Measurements from ENCODE around the gene AQP10.
A peak's percentile ranks its signal among the peaks of the same experiment; 100 is the strongest.

The AQP10 gene

DNA sequence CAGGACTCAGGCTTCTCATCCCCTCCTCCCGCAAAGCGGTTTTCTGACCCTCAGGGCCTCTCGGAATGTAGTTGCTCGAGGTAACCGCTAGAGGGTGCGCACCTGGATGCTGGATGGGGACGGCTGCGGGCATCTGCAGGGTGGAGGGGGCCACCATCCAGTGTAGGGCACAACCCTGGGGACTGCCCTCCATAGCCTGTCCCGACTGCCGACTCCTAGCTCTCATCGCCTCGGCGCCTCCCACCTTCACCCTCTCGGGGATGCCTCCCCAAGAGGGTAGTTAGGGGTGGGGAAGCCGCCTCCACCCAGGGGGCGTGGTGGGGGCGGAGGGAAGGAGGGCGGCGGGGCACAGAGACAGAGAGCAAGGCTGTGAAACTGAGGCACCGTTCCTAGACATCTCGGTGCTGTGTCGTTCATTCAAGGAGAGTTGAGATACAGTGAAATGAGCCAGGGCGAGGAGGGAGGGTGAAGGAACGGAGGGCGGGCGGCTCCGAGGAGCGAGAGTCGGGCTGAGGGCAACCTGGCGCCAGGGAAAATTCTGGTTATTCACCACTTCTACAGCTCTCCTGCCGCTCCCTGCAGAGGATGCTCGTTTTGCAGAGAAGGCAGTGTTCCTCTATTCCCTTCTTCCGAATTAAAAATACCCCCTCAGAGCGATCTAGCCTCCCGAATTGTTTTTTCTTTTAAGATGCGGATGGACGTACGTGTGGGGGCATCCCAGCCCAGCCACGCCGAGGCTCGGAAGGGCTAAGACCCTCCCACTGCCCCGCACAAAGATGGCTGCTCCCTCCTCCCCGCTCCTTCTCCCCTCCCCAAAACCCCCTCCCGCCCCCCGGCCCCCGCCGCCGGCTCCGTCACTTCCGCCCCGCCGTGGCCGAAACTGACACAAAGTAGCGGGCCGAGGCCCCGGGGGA lies 4.0 kb downstream of the AQP10 start, which contains the start of gene ATP8B2:
Gene ATP8B2 (plus strand): TSS at position 857 of the 914 bp plus-strand sequence. CDS start 2,617 bp downstream, outside the sequence.
- Histone ChIP-seq H3K4me1 (ENCODE audit: insufficient read depth, low read length) (peaks cover 31% of the 10 kb centered on the region), H3K27ac (ENCODE audit: low read depth, low read length) (peak within 1 kb of the TSS; percentile 81), H3K36me3 (ENCODE audit: insufficient read depth, low read length) (no peaks in the 10 kb centered on the region), H3K9me3 (ENCODE audit: low read length) (no peaks in the 10 kb centered on the region), H3K4me3 (ENCODE audit: low read depth in 1 of 2, low read length in 2 of 2) (peak within 1 kb of the TSS; percentile 60 to 91), H3K27me3 (ENCODE audit: control insufficient read depth in 1 of 2, insufficient read depth in 2 of 2, low read length in 2 of 2) (no peaks in the 10 kb centered on the region), H3K9ac (ENCODE audit: low read length) (peak within 1 kb of the TSS; percentile 58)

DNA sequence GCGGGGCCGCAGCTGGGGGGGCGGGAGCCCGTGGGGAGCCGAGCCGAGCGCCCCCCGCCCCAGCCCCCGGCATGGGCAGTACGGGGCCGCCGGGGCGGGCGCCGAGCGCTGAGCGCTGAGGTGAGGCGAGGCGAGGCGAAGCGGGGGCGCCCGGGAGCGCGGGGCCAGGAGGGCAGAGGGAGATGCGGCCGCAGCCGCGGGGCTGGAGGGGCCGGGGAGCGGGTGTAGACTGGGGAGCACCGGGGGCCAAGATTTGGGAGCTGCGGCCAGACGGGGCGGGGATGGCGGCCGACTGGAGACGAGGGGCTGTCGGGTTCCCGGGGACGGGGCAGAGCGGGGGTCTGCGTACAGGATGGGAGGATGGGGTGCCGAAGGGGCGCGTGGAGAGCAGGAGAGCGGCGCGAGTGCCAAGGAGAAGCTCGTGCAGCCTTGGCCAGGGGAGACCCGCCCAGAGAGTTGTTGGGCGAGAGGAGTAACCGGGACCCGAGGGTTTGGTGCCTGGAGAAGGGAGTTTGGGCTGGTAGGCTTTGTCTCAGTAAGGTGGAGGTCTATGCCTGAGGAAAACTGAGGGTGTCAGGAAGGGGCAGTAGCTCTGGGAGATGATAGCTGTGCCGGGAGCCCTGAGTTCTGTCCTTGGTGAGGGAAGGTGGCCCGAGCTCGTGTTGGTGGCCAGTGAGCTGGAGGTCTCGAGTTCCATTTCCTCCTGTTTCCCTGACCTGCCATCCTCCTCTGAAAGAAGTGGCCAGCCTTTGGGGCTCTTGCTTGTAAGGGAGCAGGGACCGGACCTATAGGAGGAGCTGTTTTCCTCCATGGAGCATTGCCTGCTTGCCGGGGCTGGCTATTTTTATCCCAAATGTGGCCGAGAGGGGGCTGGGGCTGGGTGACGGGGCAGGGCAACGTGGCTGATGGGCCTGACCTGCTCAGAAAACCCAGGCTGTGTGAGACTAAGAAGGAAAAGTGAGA lies 5.0 kb downstream of the AQP10 start:
- Histone ChIP-seq H3K9me3 (ENCODE audit: low read length) (no peaks in the 10 kb centered on the region), H3K27me3 (ENCODE audit: control insufficient read depth in 1 of 2, insufficient read depth in 2 of 2, low read length in 2 of 2) (no peaks in the 10 kb centered on the region), H3K4me3 (ENCODE audit: low read depth in 1 of 2, low read length in 2 of 2) (peak overlapping the region; percentile 60 to 71), H3K4me1 (ENCODE audit: insufficient read depth, low read length) (peaks cover 31% of the 10 kb centered on the region), H3K27ac (ENCODE audit: low read depth, low read length) (peak overlapping the region; percentile 81), H3K9ac (ENCODE audit: low read length) (peak overlapping the region; percentile 58), H3K36me3 (ENCODE audit: insufficient read depth, low read length) (peaks cover 6% of the 10 kb centered on the region)

DNA sequence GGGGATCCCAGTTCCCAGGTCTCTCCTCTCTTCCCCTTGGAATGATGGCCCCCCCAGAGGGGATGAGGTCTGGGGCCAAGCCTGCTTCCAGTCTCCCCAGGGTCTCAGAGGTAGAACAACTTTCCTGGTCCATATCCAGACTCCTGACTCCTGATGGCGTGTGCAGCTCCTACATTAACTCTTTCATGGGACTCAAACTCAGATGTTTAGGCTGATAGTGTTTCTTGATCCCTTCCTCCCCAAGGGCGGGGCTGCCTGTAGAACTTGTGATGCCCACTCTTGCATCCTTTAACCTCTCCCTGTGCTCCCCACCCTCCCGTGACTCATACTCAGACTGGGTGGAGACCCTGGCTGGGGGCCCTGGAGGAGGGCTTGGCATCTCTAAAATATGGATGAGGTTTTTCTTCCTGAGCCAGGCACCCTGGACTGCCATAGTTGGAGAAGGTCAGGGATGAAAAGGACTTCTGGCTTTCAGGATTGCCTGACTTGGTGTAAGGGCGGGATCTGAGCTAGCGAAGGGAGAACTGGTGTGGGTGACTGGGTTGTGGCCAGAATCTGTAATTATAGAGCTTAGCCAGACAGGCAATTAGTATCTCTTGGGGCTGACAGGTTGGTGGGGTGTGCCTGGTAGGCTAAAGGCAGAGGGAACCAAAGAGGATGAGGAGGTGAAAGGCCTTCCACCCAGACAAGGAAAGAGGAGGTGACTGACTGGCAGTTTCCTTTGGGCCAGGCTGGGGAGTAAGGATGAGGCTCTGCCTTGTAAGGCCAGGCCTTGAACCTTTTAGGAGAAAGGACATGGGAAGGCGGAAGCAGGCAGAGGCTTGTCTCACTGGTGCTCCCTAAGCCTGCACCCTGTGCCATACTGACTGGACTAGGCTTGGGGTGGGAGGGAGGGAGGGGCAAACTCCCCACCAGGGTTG lies 5.9 kb downstream of the AQP10 start:
- Histone ChIP-seq H3K27me3 (ENCODE audit: control insufficient read depth in 1 of 2, insufficient read depth in 2 of 2, low read length in 2 of 2) (no peaks in the 10 kb centered on the region), H3K36me3 (ENCODE audit: insufficient read depth, low read length) (peaks cover 15% of the 10 kb centered on the region), H3K9me3 (ENCODE audit: low read length) (no peaks in the 10 kb centered on the region), H3K4me3 (ENCODE audit: low read depth in 1 of 2, low read length in 2 of 2) (peak overlapping the region in 1 of 2 donors; percentile 71), H3K9ac (ENCODE audit: low read length) (peak overlapping the region; percentile 58), H3K27ac (ENCODE audit: low read depth, low read length) (peak overlapping the region; percentile 81), H3K4me1 (ENCODE audit: insufficient read depth, low read length) (peaks cover 31% of the 10 kb centered on the region)

DNA sequence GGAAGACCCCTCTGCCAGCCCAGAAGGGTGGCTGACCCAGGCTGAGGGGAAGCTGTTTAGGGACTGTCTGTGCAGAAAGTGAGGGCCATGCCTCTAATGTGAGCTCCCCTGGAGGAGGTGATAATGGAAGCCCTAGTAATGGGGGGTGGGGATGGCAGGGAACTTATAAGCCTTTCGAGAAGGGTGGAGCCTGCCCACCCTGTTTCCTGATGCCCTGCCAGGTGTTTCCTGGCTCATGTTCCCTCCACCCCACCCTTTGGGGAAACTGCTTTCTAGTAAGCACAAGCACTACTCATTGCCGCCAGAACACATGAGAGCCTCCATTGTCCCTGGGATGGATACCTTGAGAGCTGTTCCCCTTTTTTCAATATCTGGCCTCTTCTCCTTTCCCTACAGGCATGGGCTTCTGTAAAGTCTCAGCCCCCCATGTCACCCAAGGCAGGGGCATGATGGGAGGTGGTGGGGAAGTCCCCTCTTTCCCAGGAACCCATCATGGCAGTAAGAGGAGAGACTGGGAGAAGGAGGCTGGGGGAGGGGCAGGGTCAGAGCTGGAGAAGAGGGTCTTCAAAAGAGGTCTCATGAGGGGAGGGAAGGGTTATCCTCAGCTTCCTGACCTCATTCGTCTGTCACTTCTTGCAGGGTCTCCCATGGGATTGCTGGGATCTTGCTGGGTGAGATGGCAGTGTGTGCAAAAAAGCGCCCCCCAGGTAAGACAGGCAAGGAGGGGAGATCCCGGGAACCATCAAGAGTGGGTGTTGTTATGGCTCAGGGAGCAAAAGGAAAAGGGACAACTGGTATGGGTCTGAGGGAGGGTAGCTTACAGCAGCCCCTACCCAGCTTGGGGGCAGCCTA lies 6.8 kb downstream of the AQP10 start:
- peaks cover 31% of the 10 kb centered on the region for H3K4me1 ChIP-seq (ENCODE audit: insufficient read depth, low read length)
- H3K4me3 ChIP-seq (ENCODE audit: low read depth in 1 of 2, low read length in 2 of 2) = peak overlapping the region in 1 of 2 donors; percentile 64
- H3K36me3 ChIP-seq (ENCODE audit: insufficient read depth, low read length) = peaks cover 22% of the 10 kb centered on the region
- H3K27me3 ChIP-seq (ENCODE audit: control insufficient read depth in 1 of 2, insufficient read depth in 2 of 2, low read length in 2 of 2) = no peaks in the 10 kb centered on the region
- no peak overlapping the region for H3K9ac ChIP-seq (ENCODE audit: low read length)
- H3K9me3 ChIP-seq (ENCODE audit: low read length) = no peaks in the 10 kb centered on the region
- H3K27ac ChIP-seq (ENCODE audit: low read depth, low read length) = peak overlapping the region; percentile 55

DNA sequence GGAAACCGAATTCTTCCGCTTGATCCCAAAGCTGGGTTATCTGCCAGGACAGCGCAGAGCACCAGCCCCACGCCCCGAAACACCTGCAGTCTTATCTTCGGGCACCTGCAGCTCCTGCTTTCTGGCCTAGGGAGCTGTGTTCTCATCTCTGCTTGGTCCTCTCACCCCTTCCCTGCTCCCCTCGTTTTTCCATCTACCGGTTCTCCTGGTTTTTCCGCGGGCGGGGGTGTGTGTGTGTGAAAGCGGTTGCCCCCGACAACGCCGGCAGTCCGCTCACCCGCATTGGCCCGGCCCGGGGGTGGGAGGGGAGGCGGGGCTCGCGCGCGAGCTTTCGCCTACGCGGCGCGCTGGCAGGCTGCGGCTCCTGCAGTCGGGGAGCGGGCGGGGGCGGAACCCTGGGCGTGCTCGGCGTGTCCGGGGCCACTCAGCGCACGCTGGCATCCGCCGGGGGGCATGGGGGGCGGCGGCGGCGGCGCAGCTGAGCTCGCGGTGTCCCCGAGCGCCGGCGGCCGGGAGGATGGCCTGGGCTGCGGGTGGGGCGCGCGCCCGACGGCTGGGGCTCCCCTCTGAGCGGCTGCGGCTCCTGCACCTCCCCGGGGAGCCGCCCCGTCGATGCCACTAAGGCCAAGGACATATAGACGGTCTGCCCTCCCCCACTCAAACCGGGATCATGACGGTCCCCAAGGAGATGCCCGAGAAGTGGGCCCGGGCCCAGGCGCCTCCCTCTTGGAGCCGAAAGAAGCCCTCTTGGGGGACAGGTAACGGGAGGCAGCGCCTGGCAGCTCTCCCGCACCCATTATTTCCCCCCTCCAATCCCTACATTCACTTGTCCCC lies 7.6 kb downstream of the AQP10 start:
- peaks cover 31% of the 10 kb centered on the region for H3K4me1 ChIP-seq (ENCODE audit: insufficient read depth, low read length)
- H3K9me3 ChIP-seq (ENCODE audit: low read length) = no peaks in the 10 kb centered on the region
- H3K9ac ChIP-seq (ENCODE audit: low read length) = no peak overlapping the region
- peak overlapping the region; percentile 54 to 64 for H3K4me3 ChIP-seq (ENCODE audit: low read depth in 1 of 2, low read length in 2 of 2)
- H3K36me3 ChIP-seq (ENCODE audit: insufficient read depth, low read length) = peaks cover 23% of the 10 kb centered on the region
- peak overlapping the region; percentile 55 for H3K27ac ChIP-seq (ENCODE audit: low read depth, low read length)
- no peaks in the 10 kb centered on the region for H3K27me3 ChIP-seq (ENCODE audit: control insufficient read depth in 1 of 2, insufficient read depth in 2 of 2, low read length in 2 of 2)

DNA sequence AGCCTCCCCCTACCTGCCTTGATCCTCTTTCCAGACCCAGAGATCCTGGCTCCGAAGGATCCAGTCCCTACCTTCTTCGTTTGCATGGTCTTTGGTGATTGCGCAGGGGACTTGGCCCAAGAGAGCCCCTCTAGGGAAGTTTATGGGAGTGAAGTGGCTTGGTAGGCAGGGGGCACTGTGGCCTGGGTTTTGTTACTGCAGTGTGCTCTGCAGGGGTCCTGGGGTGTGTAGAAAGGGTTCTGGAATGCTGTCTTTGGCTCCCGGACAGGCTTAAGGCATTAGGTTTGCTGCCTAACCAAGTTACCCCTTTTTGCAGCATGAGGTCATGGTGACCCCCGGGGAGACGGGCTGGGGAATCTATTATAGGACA lies 8.2 kb downstream of the AQP10 start:
- H3K9ac ChIP-seq (ENCODE audit: low read length) = no peak overlapping the region
- H3K4me1 ChIP-seq (ENCODE audit: insufficient read depth, low read length) = peaks cover 35% of the 10 kb centered on the region
- H3K9me3 ChIP-seq (ENCODE audit: low read length) = no peaks in the 10 kb centered on the region
- no peak overlapping the region for H3K27ac ChIP-seq (ENCODE audit: low read depth, low read length)
- H3K4me3 ChIP-seq (ENCODE audit: low read depth in 1 of 2, low read length in 2 of 2) = peak overlapping the region in 1 of 2 donors; percentile 64
- no peaks in the 10 kb centered on the region for H3K27me3 ChIP-seq (ENCODE audit: control insufficient read depth in 1 of 2, insufficient read depth in 2 of 2, low read length in 2 of 2)
- peaks cover 29% of the 10 kb centered on the region for H3K36me3 ChIP-seq (ENCODE audit: insufficient read depth, low read length)

DNA sequence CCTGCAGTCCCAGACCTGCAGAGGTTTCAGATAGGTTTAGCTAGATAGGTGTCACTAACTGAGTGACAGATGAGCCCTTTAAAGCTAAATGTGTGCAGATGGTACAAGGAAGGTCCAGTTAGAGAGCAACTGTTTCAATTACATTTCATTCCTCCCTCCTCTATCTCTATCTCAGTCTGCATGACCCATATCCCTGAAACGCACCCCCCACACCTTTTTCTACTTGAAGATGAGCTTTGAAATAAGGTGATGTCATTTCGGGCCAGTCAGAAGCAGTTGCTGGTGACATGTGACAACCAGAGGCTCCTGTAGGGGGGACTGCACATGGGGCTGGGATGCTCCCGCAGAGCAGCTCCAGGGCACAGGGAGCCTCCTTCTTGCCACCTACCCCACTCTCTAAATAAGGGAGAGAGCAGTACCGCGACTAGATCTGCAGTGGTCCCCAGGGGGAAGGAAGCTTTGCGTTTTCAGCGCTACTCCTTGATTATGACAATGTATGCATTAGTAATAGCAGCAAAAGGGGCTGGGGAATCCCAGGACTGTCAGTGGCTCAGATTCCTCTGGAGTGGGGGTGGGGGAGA lies 8.7 kb downstream of the AQP10 start:
- Histone ChIP-seq H3K27me3 (ENCODE audit: control insufficient read depth in 1 of 2, insufficient read depth in 2 of 2, low read length in 2 of 2) (no peaks in the 10 kb centered on the region), H3K9me3 (ENCODE audit: low read length) (no peaks in the 10 kb centered on the region), H3K36me3 (ENCODE audit: insufficient read depth, low read length) (peaks cover 34% of the 10 kb centered on the region), H3K27ac (ENCODE audit: low read depth, low read length) (no peak overlapping the region), H3K4me3 (ENCODE audit: low read depth in 1 of 2, low read length in 2 of 2) (no peak overlapping the region), H3K9ac (ENCODE audit: low read length) (no peak overlapping the region), H3K4me1 (ENCODE audit: insufficient read depth, low read length) (peaks cover 37% of the 10 kb centered on the region)

DNA sequence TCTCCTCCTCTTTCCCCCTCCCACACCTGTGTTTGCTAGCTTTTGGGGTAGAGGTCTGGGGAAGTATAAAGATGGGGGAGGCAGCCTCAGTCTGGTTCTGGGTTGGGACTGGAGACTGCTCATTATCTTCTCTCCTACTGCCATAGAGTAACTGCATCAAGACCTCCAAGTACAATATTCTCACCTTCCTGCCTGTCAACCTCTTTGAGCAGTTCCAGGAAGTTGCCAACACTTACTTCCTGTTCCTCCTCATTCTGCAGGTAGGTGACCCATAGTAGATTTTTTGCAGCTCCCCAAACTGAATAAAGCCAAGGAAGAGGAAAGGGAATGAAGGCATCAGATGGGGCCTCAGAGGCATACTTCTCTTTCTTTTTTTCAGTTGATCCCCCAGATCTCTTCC lies 9.8 kb downstream of the AQP10 start:
- H3K27ac ChIP-seq (ENCODE audit: low read depth, low read length) = no peak overlapping the region
- H3K4me1 ChIP-seq (ENCODE audit: insufficient read depth, low read length) = peaks cover 46% of the 10 kb centered on the region

More for the DNA sequence above, 9.8 kb downstream of the AQP10 start:
- Histone ChIP-seq H3K9me3 (ENCODE audit: low read length) (no peaks in the 10 kb centered on the region), H3K27me3 (ENCODE audit: control insufficient read depth in 1 of 2, insufficient read depth in 2 of 2, low read length in 2 of 2) (no peaks in the 10 kb centered on the region), H3K4me3 (ENCODE audit: low read depth in 1 of 2, low read length in 2 of 2) (no peak overlapping the region), H3K36me3 (ENCODE audit: insufficient read depth, low read length) (peaks cover 39% of the 10 kb centered on the region), H3K9ac (ENCODE audit: low read length) (no peak overlapping the region)

All from muscle layer of colon (tissue), 2 donors.